Measurements from ENCODE around the gene PLPP3. TPM values are rescaled to one million over a fixed set of nuclear protein-coding genes. Genes with fewer than 3 reads are reported as not detected.

PLPP3 gene
- total and polyA plus RNA-seq, 9 of the 15 experiments (the other 6 are each of a cell fraction or from before 2014, with no cell fraction given) = 0.07 to 0.54 (median 0.20) TPM

GRCh38 chr1:56448529-56449300 is 130.6 kb downstream of the PLPP3 start (continued):
- TF ChIP-seq, protein P1, sequence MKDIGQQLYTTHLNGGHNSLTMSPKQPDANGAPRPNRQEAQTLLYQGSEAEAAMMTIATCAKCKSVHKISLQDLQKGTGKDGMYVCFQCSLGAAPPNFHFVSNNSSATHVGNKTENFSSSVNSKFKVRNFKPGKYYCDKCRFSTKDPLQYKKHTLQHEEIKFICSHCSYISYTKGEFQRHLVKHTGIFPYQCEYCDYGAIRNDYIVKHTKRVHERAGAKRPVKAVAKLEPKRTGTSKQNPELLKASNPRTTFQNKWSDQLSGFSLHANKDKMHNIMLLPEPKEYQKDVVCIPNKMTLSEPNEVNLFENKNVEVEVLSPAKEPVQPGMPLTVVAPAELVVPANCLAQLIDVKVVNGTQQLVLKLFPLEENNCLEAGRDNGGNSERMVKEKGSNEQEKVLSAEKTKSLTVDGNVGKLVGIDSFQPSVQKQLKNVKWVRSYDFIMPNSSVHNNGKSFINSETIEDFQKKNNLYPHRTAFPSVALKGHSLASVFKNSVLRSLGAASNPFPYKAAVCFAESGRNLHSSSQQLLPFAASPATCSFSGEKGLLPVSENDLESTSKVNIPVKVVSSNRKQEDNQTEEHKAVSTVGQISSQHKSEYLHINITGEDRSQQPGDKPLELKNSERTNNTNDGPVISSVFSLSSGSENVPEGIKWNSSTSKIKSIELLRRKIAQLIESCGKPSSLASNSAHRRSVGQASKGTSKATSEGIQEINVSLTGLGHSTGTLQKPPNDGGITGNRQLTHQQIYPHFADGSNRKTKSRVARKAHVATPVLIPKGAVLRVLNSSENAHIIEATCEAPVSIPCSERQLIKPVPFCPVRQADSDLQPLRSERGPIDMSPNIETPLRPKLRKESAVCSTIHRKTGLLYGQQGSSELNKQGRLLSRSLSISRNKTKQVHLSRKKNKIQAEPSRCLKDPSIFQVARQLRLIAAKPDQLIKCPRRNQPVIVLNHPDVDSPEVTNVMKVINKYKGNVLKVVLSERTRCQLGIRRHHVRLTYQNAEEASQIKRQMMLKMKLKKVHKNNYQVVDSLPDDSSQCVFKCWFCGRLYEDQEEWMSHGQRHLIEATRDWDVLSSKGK (CRISPR knock-in tag; IDR thresholded peaks at IDR 0.05) = no peak
- TF ChIP-seq MCM2 (IDR thresholded peaks at IDR 0.05; ENCODE audit: low read depth) (no peak), ZFP30 (CRISPR knock-in tag; IDR thresholded peaks at IDR 0.05; ENCODE audit: borderline replicate concordance) (no peak), CHAMP1 (IDR thresholded peaks at IDR 0.05) (no peak), RFX5 (IDR thresholded peaks at IDR 0.05; ENCODE audit: low read depth, low read length) (no peak), NFIC (IDR thresholded peaks at IDR 0.05) (0 out of 2 replicates have a peak, but pooled peaks have one; percentile 27), NFXL1 (CRISPR knock-in tag; IDR thresholded peaks at IDR 0.05) (no peak), BRD9 (IDR thresholded peaks at IDR 0.05; ENCODE audit: low read depth, partially characterized antibody) (no peak), POLR2A (conservative IDR thresholded peaks at IDR 0.05) (no peak), PURB (CRISPR knock-in tag; IDR thresholded peaks at IDR 0.05; ENCODE audit: low read depth) (no peak)
- TF ChIP-seq, protein P2, sequence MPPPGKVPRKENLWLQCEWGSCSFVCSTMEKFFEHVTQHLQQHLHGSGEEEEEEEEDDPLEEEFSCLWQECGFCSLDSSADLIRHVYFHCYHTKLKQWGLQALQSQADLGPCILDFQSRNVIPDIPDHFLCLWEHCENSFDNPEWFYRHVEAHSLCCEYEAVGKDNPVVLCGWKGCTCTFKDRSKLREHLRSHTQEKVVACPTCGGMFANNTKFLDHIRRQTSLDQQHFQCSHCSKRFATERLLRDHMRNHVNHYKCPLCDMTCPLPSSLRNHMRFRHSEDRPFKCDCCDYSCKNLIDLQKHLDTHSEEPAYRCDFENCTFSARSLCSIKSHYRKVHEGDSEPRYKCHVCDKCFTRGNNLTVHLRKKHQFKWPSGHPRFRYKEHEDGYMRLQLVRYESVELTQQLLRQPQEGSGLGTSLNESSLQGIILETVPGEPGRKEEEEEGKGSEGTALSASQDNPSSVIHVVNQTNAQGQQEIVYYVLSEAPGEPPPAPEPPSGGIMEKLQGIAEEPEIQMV (tag; conservative IDR thresholded peaks at IDR 0.05; ENCODE audit: low read depth) = no peak
- TF ChIP-seq, protein P3, sequence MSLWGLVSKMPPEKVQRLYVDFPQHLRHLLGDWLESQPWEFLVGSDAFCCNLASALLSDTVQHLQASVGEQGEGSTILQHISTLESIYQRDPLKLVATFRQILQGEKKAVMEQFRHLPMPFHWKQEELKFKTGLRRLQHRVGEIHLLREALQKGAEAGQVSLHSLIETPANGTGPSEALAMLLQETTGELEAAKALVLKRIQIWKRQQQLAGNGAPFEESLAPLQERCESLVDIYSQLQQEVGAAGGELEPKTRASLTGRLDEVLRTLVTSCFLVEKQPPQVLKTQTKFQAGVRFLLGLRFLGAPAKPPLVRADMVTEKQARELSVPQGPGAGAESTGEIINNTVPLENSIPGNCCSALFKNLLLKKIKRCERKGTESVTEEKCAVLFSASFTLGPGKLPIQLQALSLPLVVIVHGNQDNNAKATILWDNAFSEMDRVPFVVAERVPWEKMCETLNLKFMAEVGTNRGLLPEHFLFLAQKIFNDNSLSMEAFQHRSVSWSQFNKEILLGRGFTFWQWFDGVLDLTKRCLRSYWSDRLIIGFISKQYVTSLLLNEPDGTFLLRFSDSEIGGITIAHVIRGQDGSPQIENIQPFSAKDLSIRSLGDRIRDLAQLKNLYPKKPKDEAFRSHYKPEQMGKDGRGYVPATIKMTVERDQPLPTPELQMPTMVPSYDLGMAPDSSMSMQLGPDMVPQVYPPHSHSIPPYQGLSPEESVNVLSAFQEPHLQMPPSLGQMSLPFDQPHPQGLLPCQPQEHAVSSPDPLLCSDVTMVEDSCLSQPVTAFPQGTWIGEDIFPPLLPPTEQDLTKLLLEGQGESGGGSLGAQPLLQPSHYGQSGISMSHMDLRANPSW (CRISPR knock-in tag; IDR thresholded peaks at IDR 0.05) = no peak
- TF ChIP-seq, protein P4, sequence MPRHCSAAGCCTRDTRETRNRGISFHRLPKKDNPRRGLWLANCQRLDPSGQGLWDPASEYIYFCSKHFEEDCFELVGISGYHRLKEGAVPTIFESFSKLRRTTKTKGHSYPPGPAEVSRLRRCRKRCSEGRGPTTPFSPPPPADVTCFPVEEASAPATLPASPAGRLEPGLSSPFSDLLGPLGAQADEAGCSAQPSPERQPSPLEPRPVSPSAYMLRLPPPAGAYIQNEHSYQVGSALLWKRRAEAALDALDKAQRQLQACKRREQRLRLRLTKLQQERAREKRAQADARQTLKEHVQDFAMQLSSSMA (CRISPR knock-in tag; IDR thresholded peaks at IDR 0.05) = no peak
- TF ChIP-seq, protein P5, sequence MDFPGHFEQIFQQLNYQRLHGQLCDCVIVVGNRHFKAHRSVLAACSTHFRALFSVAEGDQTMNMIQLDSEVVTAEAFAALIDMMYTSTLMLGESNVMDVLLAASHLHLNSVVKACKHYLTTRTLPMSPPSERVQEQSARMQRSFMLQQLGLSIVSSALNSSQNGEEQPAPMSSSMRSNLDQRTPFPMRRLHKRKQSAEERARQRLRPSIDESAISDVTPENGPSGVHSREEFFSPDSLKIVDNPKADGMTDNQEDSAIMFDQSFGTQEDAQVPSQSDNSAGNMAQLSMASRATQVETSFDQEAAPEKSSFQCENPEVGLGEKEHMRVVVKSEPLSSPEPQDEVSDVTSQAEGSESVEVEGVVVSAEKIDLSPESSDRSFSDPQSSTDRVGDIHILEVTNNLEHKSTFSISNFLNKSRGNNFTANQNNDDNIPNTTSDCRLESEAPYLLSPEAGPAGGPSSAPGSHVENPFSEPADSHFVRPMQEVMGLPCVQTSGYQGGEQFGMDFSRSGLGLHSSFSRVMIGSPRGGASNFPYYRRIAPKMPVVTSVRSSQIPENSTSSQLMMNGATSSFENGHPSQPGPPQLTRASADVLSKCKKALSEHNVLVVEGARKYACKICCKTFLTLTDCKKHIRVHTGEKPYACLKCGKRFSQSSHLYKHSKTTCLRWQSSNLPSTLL (IDR thresholded peaks at IDR 0.05) = no peak
